T-helper 2 cell (primary cell): ENCODE data around the gene DISP2.

Source experiments
- DNase-seq, 5 experiments: peaks; one replicate each; pipeline versions ENCODE4 v3.0.0 to v3.0.0-alpha.2; 2012 to 2022

DISP2 gene

DNA sequence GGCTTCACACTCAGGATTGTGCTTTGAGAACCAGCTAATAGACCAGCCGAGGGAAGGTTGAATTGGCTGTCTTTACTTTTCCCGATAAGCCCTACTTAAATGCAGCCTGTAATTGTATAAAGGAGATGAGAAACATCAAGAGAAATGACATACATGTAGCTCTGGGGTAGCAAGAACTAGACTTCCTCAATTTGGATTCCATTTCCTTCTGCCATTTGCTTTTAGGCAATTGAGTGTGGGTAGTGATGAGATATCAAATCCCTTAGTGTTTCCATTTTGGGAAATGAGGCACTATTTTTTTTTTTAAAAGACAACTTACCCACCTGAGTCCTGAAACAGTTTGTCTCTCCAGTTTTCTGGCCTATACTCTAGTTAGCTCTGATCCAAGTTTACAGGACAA is 32.3 kb upstream of the DISP2 start:
- DNase-seq = no peak

DNA sequence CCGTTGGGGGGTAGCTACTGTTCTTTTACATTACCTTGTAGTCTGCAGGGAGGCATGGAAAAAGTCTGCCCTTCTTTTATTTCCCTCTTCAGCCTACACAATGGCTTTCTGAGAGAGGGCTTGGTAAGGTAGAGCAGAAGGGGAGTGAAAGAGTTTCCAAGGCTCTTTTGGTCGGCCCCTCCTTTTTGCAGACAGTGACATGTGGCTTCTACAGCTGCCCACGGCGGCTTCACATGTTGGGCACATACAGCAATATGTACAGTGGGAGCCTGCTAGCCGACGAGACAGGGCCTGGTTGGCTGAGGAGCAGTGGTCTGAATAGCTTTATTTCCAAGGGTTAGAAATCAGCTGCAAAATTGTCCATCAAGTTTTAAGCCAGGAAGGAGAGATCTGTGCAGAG is 30.6 kb upstream of the DISP2 start:
- DNase-seq = no peak

DNA sequence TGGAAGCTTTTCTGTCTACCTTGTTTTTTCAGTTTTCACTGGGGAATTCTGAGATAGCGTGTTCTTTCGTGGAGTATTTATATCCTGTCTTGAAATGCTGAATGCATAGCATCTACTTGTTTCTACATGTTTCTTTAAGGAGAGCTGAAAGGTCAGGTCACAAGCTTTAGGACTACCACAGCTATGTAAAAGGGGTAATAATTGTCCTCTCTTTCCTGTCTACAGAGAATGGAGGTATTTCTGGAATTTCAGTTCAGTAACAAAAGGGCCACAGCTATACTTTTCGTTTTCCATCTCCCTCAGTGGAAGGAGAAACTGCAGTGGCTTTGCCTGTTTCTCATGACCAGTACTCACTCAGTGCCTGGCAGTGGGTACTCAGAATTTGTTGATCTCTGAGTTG is 29.8 kb upstream of the DISP2 start:
- no peak for DNase-seq

DNA sequence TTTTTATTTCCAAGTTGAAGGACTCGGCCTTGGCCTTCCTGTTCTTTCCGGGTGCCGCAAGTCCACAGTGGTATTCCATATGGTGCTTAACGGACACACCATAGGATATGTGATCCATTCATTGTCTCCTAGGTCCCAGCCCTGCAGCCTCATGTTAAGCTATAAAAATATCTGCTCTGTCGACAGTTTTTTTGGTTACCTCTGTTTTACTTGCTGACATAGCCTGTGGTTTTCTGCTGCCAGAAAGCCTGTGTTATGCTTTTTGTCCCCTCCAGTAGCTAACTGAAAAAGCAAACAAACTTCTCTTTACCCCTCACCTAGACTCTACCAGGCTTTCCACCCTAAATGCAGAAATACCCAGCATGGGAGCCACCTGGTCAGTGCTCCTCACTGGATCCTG is 29.3 kb upstream of the DISP2 start:
- peak in 1 of 5 experiments; percentile 61 for DNase-seq

DNA sequence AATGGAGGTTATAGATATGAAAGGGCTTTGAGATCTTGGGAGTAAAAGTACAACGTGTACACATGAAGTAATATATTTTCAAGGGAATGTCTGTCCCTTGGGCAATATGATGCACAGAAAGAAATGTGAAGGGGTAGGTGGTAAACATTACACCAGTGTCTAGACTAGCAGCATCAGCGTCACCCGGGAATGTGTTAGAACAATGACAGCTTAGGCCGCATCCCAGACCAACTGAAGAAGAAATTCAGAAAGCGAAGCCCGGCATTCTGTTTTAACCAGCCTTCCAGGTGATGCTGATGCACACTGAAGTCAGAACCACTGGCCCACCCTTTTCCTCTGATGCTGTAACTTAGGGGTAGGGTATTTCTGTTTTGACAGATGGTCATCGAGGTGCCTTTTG is 28.2 kb upstream of the DISP2 start:
- no peak for DNase-seq

DNA sequence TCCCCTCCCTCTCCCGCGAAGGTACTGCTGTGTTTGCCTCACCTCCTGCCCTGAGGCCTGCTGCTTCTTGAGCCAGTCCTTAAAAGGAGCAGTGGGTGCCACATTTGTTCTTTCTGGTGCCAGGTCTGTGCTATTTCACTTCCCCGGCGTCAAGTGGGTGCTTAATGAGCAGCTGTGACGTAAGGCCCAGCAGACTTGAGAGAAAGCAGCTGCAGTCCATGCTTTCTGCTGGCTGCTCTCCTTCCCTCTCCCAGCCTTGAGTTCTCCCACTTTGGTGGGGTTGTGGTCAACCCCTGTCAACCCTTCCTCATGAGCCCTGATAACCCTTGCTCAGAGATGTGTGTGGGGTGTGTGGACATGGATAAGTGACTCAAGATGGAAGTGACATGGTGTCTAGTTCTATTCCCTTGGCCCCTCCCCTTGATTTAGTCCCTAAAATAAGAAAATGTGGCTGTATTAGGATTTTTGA is 27.6 kb upstream of the DISP2 start:
- no peak for DNase-seq

DNA sequence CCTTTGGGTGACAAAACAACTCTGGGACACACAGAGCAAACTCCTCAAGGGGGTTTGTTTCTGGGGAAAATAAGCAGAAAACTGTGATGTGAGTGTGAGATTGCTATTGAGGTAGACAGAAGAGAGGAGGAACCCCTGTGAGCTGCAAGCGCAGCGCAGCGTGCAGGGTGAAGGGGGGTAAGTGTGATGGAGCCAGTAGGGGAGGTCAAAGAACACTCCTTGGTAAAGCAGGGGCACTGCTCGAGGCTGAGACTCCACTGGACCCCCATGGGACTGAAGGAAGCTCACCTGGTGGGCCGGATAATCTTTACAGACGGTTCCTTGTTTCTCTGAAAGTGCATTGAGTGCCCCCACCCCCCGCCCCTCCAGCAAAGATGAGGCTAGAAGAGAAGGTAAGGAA is 27.0 kb upstream of the DISP2 start:
- no peak for DNase-seq

DNA sequence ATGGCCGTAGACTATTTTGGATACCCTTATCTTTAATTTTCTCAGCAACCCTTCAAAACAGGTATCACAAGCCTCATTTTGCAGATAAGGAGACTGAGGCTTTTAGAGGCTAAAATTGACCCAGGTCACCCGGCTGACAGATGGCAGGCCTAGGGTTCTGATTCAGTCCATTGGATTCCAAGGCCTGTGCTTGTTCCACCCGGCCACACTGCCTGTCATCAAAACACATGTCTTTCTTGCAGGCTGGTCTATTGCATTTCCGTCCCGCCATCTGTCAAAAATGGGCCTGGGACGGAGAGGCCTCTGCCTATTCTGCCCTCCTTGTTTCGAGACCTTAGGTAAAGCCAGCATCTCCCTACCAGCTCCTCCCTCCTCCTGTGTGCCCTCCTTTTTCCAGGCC is 26.4 kb upstream of the DISP2 start:
- DNase-seq = no peak

DNA sequence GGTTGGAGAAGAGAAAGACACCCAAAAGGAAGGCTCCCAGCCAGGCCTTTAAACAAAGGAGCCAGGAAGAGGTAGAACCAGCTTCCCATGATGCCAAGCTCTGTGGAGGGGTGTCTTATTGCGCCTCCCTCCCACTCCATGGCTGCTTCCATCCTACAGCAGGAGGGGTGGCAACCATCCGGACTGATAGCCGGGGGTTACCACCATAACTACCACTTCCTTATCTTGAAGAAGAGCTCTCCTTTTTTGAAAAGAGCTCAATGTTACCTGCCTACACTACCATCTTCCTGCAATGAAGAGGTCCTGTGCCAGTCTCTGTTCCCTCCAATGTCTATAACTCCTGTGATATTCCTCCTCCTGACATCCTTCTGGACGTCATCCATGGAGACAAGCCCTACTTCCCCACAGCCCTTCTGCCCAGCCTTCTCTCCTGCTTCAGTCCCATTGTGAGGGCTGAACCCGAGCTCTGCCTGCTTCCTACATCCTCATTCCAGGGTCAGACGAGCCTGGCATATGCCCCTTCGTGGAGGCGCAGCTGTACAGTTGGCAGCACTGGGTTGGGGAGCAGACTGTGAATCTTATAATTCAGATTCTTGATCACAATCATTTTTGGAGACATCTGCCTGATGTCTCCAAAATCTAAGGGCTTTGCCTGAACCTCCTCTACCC is 25.8 kb upstream of the DISP2 start:
- DNase-seq = no peak

DNA sequence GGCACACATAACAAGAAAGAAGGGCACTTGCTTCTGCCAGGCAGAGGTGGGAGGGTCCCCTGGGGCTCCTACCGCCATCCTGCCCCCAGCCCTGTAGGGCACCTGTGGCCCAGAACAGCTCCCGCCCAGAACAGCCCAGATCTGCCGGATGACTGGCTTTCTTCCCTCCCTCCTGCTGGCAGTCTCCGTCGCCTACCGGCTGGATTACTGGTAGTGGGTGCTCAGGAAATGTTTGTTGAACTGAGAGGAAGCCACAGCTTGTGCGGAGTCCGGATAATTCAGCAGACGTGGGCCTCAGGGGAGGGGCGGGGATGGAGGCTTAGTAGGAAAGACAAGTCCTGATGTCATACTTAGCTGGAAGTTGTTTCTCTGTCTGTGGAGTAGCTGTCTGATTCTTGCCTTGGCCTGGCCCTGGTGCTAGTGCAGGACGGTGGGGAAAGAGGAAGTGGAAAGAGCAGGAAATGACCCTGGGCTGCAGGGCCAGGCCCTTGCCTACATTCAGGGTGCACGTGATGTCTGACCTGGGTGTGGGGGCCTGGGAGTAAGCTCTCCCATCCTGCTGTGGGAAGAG is 24.0 kb upstream of the DISP2 start:
- DNase-seq = peak in 1 of 5 experiments; percentile 22

DNA sequence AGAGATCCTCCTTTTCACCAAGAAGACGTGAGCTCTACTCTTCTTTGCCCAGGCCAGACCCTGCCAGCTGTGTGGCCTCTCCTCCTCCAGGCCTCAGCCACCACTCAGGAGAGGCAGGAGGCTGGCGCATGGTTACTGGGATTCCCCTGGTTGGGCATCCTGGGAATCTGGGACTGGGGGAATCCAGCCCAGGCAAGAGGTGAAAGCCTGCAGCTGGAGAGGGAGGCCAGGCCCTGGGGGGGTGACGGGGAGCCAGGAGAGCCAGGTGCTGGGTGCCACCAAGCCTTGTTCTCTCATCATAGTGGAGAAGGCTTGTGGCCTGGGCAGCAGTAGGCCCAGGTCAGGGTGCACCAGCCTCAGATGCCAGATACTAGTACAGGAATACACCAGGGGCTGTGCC is 23.5 kb upstream of the DISP2 start:
- DNase-seq = no peak

DNA sequence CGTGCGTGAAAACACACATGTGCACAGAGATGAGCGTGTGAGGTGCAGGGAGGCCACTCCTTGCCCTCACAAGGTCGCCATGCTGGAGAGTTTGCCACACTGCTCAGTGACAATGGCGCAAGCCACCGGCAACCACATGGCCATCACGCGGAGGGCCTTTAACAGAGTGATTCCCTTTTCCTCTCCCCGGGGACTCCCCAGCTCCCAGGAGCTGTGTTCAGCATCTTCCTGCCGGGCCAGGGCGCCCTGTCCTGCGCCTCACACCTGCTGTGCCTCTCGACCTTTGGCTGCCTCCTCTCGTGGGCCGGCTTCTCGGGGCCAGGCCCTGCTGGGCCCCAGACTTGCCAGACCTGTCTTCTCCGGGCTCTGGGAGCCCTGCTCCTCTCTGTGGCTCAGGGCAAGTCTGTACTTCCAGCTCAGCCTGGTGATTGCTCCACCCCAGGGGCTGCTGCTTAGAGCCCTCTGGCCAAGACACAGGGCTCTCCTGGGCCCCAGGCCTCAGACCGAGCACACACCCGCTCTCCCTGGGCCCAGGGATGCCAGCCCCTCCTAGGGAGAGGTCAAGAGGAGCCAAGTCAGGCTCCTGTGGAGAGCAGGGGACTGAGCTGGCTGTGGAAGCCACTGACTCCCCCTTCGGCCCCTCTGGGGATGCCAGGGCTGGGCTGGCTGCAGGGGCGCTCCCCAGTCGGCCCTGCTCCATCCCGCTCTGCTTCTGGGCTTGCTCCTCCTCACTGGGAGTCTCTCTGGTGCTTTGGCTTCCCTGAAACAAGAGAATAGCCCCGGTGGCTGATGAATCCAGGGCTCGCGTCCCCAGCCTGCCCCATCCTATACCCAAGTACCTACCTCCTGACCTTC is 22.9 kb upstream of the DISP2 start:
- no peak for DNase-seq

DNA sequence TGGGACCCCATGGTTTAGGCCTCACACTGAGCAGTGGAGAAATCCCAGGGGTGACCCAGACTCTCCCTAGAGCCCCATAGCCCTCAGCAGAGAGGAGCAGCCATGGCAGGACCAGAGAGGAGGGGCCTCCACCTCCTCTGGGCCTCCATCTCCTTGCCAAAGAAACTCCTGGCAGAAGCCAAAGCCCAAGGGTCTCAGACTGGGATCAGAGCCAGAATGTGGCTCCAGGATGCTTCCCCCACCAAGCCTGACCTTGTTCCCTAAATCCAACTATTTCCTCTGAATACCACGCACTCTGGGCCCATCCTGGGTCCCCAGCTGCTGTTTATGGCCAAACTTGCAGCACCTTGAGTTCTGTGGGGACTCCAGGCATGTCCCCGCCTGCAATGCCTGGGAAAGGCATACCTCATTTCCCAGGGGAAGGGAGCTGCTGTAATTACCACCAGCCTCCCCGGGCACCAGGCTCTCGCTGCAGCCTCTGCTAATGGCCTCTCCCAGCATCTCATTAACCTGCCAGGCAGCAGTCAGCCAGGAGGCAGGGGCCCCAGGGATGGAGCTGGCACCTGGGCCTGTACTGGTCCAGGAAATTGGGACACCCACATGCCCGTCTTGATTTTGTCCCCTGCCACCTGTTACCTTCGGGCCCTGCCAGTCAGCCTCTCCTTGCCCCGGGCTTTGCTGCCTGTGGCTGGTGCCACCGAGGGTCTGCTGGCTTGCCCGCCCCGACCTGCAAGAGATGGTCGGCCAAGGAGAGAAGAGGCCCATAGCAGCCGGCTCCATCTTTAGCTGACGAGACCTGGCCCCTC is 21.9 kb upstream of the DISP2 start:
- DNase-seq = no peak

DNA sequence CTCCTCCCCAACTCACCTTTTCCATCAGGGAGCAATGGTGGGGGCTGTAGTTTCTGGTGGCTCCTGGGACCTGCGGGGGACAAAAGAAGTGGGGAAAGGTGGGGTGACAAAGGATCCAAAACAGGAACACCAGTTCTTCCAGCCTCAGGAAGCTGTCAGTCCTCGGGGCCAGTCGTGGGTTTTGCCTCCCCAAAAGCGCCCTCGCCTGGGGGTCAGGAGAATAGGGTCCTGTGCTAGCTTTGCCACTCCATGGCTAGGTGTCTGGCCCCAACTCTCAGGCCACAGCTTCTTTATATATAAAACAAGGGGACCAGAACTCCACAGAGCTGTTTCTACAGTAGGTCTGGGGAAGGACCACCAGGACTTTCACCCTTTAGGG is 21.3 kb upstream of the DISP2 start:
- no peak for DNase-seq

DNA sequence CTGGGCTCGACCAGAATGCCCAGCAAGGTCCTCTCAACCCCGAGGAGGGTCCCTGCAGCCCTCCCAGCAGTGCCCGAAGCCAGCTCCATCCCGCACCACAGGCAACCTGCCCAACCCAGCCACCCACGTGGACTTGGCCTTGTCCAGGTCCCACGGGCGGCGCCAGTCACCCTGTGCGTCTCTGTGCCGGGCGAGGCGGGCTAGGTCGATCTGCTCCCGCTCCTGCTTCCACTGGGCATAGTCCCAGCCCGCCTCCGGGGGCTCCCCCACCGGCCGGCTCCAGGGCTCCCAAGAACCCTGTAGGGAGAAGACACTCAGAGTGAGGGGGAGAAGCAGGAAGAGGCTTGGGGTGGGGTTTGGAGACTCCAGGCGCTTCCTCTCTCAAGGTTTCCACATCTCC is 20.4 kb upstream of the DISP2 start:
- DNase-seq = no peak

DNA sequence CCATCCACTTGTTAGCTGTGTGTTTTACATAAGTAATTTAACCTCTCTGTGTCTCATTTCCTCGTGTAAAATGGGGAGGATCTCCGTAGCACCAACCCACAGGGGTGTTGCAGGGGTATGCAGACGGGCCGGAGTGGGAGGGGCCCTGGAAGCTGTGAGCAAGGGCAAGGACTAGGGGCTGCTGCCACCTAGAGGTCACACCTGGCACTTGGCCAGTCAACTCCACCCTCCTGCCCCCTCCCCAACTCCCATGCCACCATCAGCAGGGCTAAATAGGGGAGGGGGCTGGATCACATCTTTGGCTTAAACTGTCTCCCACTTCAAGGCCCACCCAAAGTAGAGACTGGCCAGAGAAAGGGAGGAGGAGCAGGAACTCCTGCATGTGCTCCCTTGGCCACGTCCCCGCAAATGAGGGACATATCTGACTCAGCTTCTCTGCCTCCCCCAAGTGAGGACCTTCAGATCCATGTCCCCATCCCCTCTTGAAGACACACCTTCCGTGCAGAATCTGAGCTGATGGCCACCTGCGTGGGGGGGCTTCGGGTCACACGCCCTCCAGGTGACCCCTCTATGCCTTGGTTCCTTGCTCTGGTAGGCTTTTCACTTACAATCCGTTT is 19.9 kb upstream of the DISP2 start:
- DNase-seq = peak; percentile 41 to 82 (median 70)

DNA sequence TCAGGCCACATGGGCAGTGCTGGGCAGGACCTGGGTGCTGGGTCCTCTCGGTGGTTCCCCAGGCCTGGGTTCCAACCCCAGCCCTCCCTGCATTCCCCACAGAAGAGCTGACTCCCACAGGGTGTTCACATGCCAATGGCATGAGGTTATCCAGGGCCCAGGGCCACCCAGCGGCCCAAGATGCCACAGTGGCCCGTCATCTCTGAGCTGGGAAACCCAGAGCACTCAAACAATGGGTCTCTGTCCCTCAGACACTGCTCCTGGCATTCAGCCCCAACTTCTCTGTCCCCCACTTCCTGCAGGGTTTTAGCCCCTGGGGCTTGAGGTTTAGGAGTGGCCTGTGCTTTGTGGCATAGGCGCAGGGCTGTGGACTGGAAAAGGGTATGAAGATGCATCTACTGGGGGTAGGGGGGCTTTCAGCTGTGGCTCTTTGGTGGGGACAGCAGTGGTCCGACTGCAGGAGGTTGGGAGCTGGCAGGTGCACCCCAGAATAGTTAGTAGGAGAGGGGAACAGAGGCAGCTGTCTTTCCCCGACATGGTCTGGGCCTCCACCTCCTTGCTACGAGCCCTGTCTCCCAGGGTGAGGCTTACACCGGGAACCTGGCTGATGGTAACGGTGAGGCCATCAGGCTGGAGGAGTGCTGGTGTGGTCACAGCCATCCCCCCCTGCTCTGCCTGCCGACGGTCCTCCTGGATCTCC is 18.9 kb upstream of the DISP2 start:
- DNase-seq = no peak

DNA sequence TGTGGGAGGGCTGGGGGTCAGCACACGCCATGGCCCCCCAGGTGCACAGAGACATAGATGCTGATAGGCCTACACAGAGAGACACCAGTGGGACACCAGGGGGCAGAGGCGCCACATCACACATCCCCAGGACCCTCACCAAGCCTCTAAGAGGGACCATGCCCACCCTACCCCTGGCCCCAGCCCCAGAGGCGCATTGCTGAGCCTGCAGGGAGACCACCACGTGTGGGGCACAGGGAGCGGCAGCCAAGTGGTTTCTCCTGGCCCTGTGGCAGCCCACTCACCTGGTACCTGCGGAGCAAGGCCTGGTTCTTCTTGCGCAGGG is 18.4 kb upstream of the DISP2 start:
- DNase-seq = no peak

DNA sequence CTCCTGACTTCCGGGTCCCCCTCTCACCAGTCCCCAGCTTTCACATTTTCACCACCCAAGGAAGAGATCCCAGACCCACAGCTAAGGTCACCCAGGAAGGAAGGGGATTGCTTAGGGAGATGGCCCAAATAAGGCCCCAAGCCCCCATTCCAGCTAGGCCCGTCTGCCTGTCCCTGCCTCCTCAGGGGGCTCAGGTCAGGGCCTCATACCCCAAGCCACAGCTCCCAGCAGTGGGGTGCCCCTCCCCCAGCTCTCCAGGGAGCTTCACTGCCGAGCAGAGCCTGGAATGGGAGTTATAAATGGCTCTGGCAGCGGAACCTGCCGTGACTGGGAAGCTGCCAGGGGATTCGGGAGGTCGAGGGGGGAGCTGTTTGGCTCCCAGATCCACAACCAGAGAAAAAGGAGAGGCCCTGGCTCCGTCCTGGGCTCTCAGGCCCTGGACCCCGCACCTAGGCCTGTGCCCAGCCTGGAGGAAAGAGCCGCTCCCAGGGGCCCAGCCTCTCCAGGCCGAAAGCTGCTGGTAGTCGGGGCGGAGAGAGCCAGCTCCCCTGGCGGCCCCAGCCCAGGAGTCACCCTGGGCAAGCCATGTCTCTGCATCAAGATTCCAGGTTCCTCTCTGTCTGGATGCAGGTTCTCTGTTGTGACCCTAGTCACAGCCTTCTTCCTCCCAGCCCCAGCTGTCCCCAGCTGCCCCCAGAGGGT is 17.8 kb upstream of the DISP2 start:
- no peak for DNase-seq

DNA sequence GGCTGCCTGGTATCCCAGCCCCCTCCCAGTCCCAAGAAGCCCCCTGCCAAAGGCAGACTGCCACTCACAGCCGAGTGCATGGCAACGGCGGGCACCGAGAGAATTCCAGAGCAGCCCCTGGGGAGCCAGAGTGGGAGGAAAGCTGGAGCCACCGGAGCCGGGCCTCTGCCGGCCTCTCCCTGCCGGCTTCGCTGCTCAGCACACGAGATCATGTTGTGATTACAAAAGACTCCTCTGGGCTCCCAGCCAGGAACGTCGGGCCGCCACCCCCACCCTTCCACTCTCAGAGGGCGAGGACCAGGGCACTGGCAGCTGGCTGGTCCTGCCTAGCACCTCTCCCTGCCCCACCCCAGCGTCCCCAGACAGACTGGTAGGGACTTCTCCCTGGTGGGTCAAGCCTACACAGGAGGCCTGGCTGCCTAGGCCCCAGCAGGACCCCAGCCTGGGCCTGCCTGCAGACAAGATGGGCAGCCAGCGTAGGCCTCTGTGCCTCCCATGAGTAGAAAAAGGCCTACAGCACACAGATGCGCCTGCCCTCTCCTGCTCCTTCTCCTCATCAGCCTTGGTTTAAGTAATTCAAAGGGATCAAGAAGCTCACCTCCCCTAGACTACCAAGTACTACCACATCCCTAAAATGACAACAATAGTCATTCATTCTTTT is 17.1 kb upstream of the DISP2 start, which contains the start of gene CCDC9B:
Gene CCDC9B (minus strand): TSS at position 200 of the 661 bp plus-strand sequence. CDS start 120 bp downstream, at position 80.
- no peak for DNase-seq
